ENCODE measurements around the gene RIPOR1. TPM values are rescaled to one million over a fixed set of nuclear protein-coding genes. Genes with fewer than 3 reads are reported as not detected.

Gene RIPOR1
- total and polyA plus RNA-seq, 7 donors: 16.5 to 58.1 (median 34.1) TPM

GRCh38 chr16:67517155-67517445 lies 11.5 kb upstream of the RIPOR1 start:
- intact Hi-C loops (cut with DNase I): loop anchor here in 1 of 2 donors (2.0 to 5.0 kb wide), 2 partner anchors 35 to 88 kb away; partner anchors contain the start of genes AGRP and ATP6V0D1

GRCh38 chr16:67517661-67518423 lies 10.8 kb upstream of the RIPOR1 start:
- H3K36me3 ChIP-seq (ENCODE audit: insufficient read depth in 1 of 2, low read depth in 1 of 2): no peaks in the 10 kb centered on the region
- no peak overlapping the region for H3K27ac ChIP-seq
- no peak overlapping the region for H3K4me3 ChIP-seq
- no peaks in the 10 kb centered on the region for H3K27me3 ChIP-seq (ENCODE audit: insufficient read depth in 3 of 3, low read length in 2 of 3)
- DNase-seq (no peak), ATAC-seq (no peak)
- peaks cover 3% of the 10 kb centered on the region for H3K4me1 ChIP-seq
- no peaks in the 10 kb centered on the region for H3K9me3 ChIP-seq
- intact Hi-C loops (cut with DNase I): loop anchor here in 1 of 2 donors (2.0 to 5.0 kb wide), 2 partner anchors 36 to 89 kb away; partner anchors contain the start of genes AGRP and ATP6V0D1
- TF ChIP-seq CTCF (IDR thresholded peaks at IDR 0.05): no peak
- WGBS, 3 donors: 73 to 78% (median 75%) methylated on average over 11 of the region's 11 CpGs

More at GRCh38 chr16:67517155-67517445, 11.5 kb upstream of the RIPOR1 start:
- H3K4me1 ChIP-seq: peaks cover 3% of the 10 kb centered on the region
- no peak for TF ChIP-seq CTCF (IDR thresholded peaks at IDR 0.05)
- ATAC-seq (no peak), DNase-seq (no peak)
- no peaks in the 10 kb centered on the region for H3K27me3 ChIP-seq (ENCODE audit: insufficient read depth in 3 of 3, low read length in 2 of 3)
- no peaks in the 10 kb centered on the region for H3K36me3 ChIP-seq (ENCODE audit: insufficient read depth in 1 of 2, low read depth in 1 of 2)
- H3K4me3 ChIP-seq: no peak overlapping the region
- WGBS, 3 donors: 81 to 88% (median 87%) methylated on average over 3 of the region's 3 CpGs
- H3K27ac ChIP-seq: no peak overlapping the region
- no peaks in the 10 kb centered on the region for H3K9me3 ChIP-seq

- Histone ChIP-seq H3K27ac (no peak overlapping the region), H3K9me3 (no peaks in the 10 kb centered on the region), H3K4me3 (no peak overlapping the region), H3K4me1 (peaks cover 3% of the 10 kb centered on the region), H3K36me3 (ENCODE audit: insufficient read depth in 1 of 2, low read depth in 1 of 2) (no peaks in the 10 kb centered on the region), H3K27me3 (ENCODE audit: insufficient read depth in 3 of 3, low read length in 2 of 3) (no peaks in the 10 kb centered on the region)
- DNase-seq (no peak), ATAC-seq (no peak)
- intact Hi-C loops (cut with DNase I): loop anchor here in 1 of 2 donors (5.0 kb wide), 1 partner anchor 36 kb away; the partner anchor contains the start of genes AGRP and ATP6V0D1
- 80 to 87% (median 83%) methylated on average over 8 of the region's 8 CpGs for WGBS, 3 donors
- no peak for TF ChIP-seq CTCF (IDR thresholded peaks at IDR 0.05)
Measured at GRCh38 chr16:67518676-67519075, 10.0 kb upstream of the RIPOR1 start.

GRCh38 chr16:67519242-67519641 lies 9.4 kb upstream of the RIPOR1 start:
- no peak for TF ChIP-seq CTCF (IDR thresholded peaks at IDR 0.05)
- DNase-seq (no peak), ATAC-seq (no peak)
- H3K27ac ChIP-seq: no peak overlapping the region
- H3K36me3 ChIP-seq (ENCODE audit: insufficient read depth in 1 of 2, low read depth in 1 of 2): no peaks in the 10 kb centered on the region
- H3K4me3 ChIP-seq: no peak overlapping the region
- H3K9me3 ChIP-seq: no peaks in the 10 kb centered on the region
- intact Hi-C loops (cut with DNase I): loop anchor here in 1 of 2 donors (5.0 kb wide), 1 partner anchor 37 kb away; the partner anchor contains the start of genes AGRP and ATP6V0D1
- H3K4me1 ChIP-seq: peaks cover 3% of the 10 kb centered on the region
- H3K27me3 ChIP-seq (ENCODE audit: insufficient read depth in 3 of 3, low read length in 2 of 3): no peaks in the 10 kb centered on the region
- WGBS, 3 donors: 58 to 66% (median 60%) methylated on average over 4 of the region's 4 CpGs
